IMR-90 (cell line): ENCODE results near the gene CAPZA1.

ENCODE experiments used
- CTCF ChIP-seq: conservative IDR thresholded peaks from 2 replicates; pipeline ENCODE4 v1.5.1; 2012; ENCODE audit warnings: mild to moderate bottlenecking, low read depth, low read length, improper control_type of control experiment
- POLR2A ChIP-seq: IDR thresholded peaks from 2 replicates; pipeline ENCODE4 v1.6.1; 2012; ENCODE audit warnings: mild to moderate bottlenecking, low read depth, low read length
- RAD21 ChIP-seq: IDR thresholded peaks from 2 replicates; pipeline ENCODE4 v1.6.1; 2012; ENCODE audit warnings: low read length, improper control_type of control experiment
- SMC3 ChIP-seq: fragments of 150-350 bp; IDR thresholded peaks from 2 replicates; pipeline ENCODE4 v1.6.1; 2016; ENCODE audit warnings: low read depth, mild to moderate bottlenecking, antibody characterized with exemption, low read length, moderate library complexity

GRCh38 chr1:112717263-112717873 is 97.7 kb downstream of the CAPZA1 start:
- TF ChIP-seq POLR2A, result no peak
- no peak for TF ChIP-seq SMC3
- TF ChIP-seq CTCF, result no peak
- no peak for TF ChIP-seq RAD21
